Retina (tissue), 1 donor: ENCODE measurements around the gene ENDOV.
"Not testable (repeated sequence)": the region's sequence is repeated elsewhere in the genome, so short reads cannot be mapped to it uniquely, and the experiment has no call there.

Source experiments
- DNase-seq: peaks from one replicate; pipeline ENCODE4 v3.0.0-alpha.2; 2016

The ENDOV gene

DNA sequence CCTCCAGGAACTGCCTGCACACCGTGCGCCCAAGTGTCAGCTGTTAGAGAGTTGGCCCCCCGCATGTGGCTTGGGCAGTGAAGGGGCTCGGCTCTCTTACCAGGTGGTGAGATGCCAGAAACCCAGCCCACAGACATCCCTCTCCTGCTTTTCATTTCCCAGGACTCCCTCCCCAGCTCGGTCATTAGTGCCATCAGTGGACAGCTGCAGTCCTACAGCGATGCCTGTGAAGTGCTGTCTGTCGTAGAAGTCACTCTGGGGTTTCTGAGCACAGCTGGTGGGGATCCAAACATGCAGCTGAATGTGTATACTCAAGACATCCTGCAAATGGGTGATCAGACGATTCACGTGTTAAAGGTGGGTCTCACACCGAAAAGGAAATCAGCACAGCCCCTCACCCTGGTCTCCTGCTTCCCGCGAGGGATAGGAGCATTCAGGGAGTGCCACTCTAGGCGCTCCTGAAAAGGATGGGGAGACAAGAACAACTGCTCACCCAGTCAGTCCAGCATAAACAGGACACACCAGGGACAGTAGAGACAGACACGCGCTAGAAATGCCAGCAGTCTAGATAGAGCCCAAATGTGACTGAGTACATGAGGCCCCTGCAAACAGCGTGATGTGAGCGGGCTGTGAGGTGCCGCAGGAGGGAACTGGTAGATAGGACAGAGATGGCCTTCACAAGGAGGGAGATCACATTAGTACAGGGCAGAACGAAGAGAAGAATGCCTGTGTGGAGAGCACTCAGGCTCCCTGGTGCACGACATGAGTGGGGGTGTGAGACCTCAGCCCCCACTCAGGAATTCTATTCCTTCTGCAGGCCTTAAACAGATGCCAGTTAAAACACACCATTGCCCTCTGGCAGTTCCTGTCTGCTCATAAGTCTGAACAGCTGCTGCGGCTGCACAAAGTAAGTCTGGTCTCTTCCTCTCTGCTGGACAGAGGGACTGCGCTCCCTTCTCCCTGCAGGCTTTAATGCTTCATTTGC lies 25.7 kb upstream of the ENDOV start:
- DNase-seq, result peak; percentile 28

DNA sequence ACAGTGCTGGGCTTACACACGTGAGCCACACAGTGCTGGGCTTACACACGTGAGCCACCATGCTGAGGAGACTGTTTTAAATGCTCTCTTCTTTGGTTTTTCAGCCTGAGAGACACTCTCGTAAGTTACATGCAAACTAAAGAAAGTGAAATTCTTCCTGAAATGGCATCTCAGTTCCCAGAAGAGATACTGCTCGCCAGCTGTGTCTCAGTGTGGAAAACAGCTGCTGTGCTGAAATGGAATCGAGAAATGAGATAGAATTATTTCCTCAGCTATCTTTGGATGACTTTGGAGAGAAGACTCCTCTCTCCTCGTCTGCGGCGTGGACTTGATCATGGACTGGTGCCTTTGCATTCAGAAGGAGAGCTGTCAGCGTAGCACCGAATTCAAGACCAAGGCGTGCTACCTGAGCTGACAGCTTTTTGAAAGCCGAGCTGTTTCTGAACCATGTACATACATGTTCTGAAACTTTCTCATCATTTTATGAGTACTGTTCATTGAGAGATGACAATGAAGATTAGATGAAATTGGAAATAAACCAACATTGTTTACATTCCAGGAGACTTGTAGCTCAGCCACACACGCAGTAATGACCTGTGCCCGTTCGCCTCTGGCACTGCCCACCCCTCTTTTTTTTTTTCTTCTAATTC lies 21.6 kb upstream of the ENDOV start:
- DNase-seq, result no peak

DNA sequence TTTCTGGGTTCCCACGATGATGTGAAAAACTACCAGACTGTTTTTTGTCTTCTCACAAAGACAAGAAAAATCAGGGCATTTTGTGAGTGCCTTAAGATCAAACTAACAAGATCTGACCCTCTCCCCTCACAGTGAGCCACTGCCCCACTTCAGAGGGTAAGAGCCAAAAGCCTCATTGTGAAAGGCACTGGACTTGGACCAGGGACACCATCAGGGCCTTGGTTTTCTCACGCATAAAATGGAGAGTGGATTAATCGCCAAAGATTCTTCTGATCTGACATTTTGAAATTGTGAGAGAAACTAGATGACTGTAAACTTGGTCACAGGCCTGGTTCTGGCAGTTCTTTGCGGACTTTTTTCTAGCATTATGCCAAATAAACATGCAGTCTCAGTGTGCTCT lies 21.0 kb upstream of the ENDOV start:
- DNase-seq, result no peak

DNA sequence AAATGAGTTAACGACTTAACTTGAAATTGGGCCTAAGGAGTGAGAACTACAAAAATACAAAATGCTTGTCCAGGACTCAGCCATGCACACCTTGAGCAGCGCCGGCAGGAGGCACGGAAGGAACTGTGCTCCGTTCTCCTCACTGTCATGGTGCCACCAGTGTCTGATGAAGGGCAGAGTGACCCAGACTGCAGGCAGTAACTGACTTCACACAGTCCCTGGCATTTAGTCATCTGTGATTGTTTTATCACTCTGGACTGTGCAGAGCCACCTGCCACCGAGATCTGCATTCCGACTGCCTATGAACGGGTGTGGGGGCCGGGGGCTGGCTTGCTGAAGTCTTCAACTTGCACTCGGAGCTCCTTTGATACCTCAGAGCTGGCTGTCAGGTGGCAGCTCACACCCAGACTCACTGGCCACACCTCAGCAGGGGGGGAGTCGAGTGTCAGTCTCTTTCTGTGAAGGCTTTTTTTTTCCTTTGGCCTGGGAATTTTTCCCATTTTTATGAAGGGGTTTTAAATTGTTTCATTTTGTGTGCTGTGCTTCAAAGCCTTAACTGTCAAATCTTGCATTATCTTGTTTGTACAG lies 20.2 kb upstream of the ENDOV start:
- no peak for DNase-seq

DNA sequence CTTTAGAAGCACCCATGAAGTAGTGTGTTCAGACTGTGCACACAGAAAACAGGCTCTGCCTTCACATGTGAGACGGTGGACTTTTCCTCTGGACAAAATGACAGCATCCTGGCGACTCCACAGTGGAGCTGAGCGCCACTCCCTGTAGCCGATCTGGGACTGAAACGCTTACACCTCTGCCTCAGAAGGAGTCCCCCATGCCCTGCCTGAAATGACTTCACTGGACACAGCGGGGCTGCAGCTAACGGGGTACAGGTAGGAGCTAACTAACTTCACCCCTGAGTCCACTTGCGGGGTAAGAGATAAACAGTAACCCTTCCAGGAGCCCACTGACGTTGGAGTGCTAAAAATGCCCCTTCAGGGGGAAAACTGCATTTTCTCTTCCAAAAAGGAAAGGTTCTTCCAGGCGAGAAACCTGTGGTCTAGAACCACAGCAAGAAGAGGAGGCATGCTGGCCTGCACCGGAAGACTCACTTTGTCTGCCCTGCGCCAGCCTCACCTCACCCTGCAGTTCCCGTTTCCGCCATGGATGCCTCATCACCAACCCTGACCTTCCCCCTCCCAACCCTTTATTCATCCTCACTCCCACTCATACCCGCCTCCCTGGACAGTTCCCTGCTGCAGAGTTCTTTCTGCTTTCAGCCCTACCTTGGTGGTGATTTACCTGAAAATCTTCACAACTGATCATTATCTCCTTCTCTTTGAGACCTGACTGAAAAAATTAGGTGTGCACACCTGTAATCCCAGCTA lies 19.4 kb upstream of the ENDOV start:
- no peak for DNase-seq

DNA sequence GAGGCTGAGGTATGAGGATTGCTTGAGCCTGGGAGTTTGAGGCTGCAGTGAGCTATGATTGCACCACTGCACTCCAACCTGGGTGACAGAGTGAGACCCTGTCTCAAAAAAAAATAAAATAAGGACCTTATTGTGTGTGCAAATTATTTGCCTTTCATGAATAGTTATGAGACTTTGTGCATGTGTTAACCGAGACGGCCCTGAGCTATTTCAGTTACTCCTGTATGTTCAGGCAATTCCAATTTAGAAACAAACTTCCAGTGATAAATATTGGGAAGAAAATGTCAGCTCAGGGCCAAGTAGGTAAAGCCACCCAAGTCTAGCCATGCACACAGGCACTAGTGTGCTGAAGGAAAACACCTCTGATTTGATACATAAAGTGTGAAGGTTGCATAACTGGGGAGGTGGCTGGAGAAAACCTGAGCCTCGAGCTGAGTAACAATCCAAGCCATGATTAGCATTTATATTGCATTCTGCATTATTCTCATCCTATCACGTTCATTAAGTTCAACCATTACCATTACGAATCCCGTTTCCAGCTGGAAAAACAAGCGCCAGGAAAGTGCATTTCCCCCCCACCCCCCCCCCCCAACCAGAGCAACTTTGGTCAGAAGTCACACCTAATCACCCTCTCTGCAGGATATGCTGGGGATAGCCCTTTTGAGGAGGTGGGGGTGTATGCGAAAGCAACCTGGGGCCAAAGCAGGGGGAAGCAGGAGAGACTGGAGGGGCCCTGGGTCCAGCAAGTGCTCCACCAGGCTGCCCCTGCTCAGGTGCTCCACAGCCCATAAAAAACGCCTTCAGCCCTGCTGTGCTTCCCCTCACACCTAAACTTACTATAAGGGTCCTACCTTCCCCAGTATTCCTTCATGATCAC lies 18.6 kb upstream of the ENDOV start:
- DNase-seq, result no peak

DNA sequence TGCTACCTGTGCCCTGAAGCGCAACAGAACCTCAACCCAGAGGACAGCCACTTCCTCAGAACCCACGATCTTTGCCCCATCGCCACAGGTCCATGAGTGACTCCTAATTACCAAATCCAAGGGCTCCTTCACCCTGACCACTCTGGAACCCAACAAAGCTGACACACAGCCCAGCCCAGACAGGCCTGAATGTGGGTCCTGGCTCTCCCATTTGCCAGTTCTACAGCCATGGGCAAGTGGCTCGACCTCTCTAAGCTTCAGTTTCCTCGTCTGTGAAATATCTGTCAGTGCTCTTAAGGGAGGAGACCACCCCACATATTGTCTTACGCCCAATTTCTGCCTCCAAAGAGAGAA lies 18.0 kb upstream of the ENDOV start:
- no peak for DNase-seq

DNA sequence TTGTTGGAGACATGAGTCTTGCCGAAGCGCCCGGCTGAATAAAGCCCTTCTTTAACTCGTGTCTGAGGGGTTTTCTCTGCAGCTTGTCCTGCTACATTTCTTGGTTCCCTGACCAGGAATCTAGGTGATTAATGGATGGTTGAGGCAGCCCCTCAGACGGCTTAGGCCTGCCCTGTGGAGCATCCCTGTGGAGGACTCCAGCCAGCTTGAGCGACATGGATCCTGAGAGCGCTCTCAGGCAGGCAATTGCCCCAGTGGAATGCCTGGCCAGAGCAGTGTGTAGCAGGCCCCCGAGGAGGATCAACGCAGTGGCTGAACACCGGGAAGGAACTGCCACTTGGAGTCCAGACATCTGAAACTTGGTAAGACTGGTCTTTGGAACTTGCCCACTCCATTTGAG lies 17.3 kb upstream of the ENDOV start:
- DNase-seq, result no peak

DNA sequence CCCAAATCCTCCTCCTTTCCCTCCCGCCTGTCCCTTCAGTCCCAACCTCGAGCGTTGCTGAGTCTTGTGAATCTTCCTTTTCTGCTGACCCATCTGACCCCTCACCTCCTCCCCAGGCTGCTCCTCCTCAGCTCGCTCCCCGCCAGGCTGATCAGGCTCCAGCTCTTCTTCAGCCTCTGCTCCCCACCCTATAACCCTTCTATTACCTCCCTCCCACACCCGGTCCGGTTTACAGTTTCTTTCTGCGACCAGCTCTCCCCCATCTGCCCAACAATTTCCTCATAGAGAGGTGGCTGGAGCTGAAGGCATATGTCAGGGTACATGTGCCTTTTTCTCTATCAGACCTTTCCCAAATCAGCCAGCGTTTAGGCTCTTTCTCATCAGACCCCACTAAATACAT lies 13.9 kb upstream of the ENDOV start:
- not testable (repeated sequence) for DNase-seq

DNA sequence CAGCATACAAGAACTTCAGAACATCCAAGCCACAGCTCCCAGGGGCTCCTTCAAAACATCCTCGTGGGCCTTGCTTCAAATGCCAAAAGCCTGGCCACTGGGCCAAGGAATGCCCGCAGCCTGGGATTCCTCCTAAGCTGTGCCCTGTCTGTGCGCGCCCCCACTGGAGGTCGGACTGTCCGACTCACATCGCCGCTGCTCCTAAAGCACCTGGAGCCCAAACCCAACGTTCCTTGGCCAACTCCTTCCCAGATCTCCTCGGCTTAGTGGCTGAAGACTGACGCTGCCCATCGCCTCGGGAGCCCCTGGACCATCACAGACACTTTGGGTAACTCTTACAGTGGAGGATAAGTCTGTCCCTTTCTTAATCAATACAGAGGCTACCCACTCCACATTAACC lies 12.9 kb upstream of the ENDOV start:
- DNase-seq, result not testable (repeated sequence)

DNA sequence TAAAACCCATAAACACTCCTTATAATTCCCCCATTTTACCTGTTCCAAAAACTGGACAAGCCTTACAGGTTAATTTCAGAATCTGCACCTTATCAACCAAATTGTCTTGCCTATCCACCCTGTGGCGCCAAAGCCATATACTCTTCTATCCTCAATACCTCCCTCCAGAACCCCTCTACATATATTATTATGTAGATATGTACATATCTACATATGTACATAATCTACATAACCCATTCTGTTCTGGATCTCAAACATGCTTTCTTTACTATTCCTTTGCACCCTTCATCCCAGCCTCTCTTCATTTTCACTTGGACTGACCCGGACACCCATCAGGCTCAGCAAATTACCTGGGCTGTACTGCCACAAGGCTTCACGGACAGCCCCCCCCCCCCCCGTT lies 12.0 kb upstream of the ENDOV start:
- no peak for DNase-seq

DNA sequence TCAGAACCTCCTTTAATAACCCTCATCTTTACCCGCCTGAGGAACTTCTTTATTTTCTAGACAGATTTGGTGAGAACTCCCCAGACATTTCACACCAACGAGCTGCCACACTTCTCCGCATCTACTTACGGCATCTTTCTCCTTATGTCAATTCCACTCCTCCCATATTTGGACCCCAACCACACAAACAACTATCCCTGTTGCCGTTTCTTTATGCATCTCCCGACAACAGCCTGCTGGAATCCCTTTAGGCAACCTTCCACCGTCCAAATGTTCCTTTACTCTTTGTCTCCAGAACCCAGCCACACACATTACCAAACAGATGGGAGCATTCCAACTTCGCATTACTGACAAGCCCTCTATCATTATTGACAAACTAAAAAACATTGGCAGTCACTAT lies 8.8 kb upstream of the ENDOV start:
- DNase-seq, result no peak

DNA sequence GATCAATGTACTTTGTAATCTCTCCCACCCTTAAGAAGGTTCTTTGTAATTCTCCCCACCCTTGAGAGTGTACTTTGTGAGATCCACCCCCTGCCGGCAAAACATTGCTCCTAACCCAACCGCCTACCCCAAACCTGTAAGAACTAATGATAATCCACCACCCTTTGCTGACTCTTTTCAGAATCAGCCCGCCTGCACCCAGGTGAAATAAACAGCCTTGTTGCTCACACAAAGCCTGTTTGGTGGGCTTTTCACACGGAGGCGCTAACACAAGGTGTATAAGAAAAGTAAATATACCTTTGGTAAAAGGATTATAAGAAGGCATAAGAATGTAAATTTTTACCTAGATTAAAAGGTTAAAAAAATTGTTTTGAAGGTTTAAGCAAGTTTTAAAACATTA lies 7.0 kb upstream of the ENDOV start:
- DNase-seq, result not testable (repeated sequence)

DNA sequence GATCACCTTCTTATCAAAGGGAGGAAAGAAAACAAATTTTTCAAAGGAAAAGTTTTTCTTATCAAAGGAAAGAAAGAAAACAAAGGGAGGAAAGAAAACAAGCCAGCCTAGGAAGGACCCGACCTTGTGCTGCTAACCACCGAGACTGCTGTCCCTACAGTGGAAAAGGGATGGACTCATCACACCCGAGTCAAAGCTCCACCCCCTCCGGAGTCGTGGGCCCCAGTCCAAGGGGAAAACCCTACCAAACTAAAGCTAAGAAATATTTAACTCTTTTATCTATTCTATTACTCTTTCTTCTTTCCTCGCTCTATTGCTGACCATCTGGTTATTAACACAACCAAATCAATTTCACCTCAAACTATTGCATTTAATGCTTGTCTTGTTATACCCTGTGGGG lies 6.1 kb upstream of the ENDOV start:
- DNase-seq, result no peak

DNA sequence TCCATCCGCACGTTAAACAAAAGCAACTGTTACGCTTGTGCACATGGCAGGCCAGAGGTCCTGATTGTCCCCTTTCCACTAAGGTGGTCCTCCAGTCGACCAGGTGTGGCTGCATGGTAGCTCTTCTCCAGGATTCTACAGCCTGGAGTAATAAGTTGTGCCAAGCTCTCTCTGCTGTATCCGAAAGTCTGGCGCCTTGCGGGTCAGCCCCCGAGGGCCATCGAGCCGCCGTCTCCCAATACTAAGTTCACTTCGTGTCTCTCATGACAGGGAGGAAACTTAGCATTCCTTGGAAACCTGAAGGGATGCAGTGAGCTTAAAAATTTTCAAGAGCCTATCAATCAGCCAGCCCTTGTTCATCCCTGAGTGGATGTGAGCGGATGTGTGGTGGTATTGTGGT lies 5.3 kb upstream of the ENDOV start:
- DNase-seq, result no peak

DNA sequence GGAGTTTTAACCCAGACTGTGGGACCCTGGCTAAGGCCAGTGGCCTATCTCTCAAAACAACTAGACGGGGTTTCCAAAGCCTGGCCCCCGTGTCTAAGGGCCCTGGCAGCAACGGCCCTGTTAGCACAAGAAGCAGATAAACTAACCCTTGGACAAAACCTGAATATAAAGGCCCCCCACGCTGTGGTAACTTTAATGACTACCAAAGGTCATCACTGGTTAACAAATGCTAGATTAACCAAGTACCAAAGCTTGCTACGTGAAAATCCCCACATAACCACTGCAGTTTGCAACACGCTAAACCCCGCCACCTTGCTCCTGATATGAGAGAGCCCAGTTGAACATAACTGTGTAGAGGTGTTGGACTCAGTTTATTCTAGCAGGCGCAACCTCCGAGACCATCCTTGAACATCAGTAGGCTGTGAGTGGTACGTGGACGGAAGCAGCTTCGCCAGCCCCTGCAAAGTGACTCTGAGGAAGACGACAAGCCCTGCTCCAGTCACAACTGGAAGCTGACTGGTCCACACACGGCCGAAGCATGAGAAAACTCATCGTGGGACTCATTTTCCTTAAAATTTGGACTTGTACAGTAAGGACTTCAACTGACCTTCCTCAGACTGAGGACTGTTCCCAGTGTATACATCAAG lies 4.4 kb upstream of the ENDOV start:
- not testable (repeated sequence) for DNase-seq

DNA sequence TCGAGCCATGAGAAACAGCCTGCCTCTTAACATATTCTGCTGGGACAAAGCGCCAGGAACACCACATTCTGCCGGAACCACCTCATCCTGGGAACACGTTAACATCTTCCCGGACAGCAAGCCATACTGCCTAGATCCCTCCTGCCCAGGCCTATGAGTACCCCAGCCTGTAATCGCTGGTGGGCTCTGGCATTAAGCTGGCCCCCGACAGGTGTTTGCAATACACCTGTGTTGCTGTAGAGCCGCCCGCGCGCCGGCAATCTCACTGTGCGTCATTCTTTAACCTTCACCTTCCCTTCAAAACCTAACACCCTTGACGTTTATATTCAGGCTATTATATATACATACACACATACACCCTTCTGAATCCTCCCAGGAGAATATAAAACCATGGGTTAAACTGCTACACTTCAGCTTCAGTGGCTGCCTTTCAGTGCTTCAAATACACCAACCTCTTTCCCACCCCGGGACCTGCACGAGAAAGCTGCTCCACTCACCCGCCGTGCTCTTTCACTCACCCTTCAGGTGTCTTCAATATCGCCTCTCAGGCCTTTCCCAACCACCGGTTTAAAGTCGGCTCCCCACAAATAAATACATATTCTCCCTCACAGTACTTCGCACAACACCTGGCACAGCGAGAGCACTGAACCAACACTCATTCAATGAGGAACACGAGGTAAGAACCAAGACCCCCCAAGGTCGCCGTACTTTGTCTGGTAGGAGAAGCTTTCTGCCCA lies 1.0 kb upstream of the ENDOV start:
- no peak for DNase-seq

DNA sequence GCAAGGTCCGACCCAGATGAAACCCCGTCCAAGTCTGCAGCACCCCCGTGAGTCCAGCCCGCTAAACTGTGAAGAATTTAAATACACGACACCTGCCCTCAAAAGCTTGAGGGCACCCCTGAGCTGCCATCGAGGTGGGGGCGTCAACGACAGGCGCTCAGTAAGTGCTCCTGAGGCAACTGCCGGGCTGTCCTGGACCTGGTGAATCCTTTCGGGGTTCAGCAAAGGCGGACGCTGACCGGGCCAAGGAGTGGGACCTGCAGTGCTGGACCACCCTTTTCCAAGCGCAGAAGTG lies 512 bp upstream of the ENDOV start:
- DNase-seq, result no peak

DNA sequence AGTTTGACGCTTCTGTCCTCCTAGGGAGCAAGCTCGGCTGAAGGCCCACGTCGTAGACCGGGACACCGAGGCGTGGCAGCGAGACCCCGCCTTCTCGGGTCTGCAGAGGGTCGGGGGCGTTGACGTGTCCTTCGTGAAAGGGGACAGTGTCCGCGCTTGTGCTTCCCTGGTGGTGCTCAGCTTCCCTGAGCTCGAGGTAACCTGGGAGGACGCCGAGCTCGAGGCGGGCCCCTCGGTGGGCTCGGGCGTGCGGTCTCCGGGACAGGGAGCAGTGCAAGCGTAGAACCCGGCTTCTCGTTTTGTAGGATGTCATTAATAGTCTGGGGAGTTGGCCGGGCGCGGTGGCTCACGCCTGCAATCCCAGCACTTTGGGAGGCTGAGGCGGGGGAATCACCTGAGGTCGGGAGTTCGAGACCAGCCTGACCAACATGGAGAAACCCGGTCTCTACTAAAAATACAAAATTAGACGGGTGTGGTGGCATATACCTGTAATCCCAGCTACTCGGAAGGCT lies 715 bp downstream of the ENDOV start:
- no peak for DNase-seq

DNA sequence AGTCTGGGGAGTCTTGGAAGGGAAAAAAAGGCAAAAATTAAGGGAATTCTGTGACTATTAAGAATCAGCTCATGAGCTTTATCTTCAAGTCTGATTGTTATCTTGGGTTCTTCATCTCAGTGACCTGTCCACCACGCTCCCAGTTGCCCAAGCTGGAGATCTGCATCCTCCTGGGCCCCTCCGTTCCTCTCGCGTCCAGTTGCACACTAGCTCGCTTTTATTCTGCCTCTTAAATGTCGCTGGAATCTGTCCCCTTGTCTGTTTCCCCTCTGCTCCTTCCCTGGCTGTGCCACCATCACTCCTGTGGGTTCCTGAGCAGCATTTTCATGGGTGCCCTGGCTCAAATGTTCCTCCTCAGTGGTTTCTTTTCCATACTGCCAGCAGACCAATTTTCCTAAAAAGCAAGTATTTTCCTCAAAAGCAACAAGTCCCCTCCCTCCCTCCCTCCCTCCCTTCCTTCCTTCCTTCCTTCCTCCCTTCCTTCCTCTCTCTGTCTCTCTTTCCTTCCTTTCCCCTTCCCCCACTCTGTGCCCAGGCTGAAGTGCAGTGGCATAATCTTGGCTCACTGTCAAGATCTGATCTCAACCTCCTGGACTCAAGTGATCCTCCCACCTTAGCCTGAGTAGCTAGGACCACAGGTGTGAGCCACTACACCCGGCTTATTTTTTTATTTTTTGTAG lies 1.4 kb downstream of the ENDOV start:
- DNase-seq, result no peak

DNA sequence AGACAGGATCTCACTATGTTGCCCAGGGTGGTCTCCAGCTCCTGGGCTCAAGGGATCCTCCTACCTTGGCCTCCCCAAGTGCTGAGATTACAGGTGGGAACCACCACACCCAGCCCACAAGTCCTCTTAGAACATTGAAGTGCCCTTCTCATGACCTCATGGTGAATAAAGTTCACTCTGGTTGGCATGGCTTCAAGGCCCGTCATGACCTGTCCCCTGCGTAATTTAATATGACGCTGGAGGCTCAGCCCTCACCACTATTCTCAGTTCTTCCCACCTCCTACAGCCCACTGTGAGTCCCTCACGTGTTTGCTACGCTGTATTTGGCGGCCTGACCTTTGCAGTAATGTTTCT lies 1.9 kb downstream of the ENDOV start:
- no peak for DNase-seq
